ENCODE measurements around the gene RAPGEF1. TPM values are rescaled to one million over a fixed set of nuclear protein-coding genes. Genes with fewer than 3 reads are reported as not detected.
"Not testable (repeated sequence)": the region's sequence is repeated elsewhere in the genome, so short reads cannot be mapped to it uniquely, and the experiment has no call there.

Gene RAPGEF1
- total RNA-seq, 4 donors from 2014 or later: 13.1 to 73.7 (median 26.2) TPM

- H3K4me1 ChIP-seq: no peaks in the 10 kb centered on the region
- no peak for DNase-seq
- no peaks in the 10 kb centered on the region for H3K27me3 ChIP-seq
- intact Hi-C loops (cut with DNase I; ENCODE audit: low total_unique reads): no loop called here
- no peaks in the 10 kb centered on the region for H3K36me3 ChIP-seq
- H3K9me3 ChIP-seq: no peaks in the 10 kb centered on the region
- peak overlapping the region; percentile 75 to 95 for H3K27ac ChIP-seq
- TF ChIP-seq, protein P1, sequence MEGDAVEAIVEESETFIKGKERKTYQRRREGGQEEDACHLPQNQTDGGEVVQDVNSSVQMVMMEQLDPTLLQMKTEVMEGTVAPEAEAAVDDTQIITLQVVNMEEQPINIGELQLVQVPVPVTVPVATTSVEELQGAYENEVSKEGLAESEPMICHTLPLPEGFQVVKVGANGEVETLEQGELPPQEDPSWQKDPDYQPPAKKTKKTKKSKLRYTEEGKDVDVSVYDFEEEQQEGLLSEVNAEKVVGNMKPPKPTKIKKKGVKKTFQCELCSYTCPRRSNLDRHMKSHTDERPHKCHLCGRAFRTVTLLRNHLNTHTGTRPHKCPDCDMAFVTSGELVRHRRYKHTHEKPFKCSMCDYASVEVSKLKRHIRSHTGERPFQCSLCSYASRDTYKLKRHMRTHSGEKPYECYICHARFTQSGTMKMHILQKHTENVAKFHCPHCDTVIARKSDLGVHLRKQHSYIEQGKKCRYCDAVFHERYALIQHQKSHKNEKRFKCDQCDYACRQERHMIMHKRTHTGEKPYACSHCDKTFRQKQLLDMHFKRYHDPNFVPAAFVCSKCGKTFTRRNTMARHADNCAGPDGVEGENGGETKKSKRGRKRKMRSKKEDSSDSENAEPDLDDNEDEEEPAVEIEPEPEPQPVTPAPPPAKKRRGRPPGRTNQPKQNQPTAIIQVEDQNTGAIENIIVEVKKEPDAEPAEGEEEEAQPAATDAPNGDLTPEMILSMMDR (IDR thresholded peaks at IDR 0.05): no peak
- TF ChIP-seq POLR2A (IDR thresholded peaks at IDR 0.05): no peak
- no peak overlapping the region for H3K4me3 ChIP-seq
Measured at GRCh38 chr9:131713016-131713415, 26.9 kb downstream of the RAPGEF1 start.

- Histone ChIP-seq H3K36me3 (no peaks in the 10 kb centered on the region), H3K27me3 (no peaks in the 10 kb centered on the region), H3K27ac (peak overlapping the region in 1 of 2 donors; percentile 95), H3K4me3 (no peak overlapping the region), H3K4me1 (no peaks in the 10 kb centered on the region), H3K9me3 (no peaks in the 10 kb centered on the region)
- DNase-seq: no peak
- TF ChIP-seq POLR2A (IDR thresholded peaks at IDR 0.05): no peak
- TF ChIP-seq, protein P1 (IDR thresholded peaks at IDR 0.05): no peak
- intact Hi-C loops (cut with DNase I; ENCODE audit: low total_unique reads): no loop called here
Measured at GRCh38 chr9:131712151-131712716, 27.6 kb downstream of the RAPGEF1 start.

DNA sequence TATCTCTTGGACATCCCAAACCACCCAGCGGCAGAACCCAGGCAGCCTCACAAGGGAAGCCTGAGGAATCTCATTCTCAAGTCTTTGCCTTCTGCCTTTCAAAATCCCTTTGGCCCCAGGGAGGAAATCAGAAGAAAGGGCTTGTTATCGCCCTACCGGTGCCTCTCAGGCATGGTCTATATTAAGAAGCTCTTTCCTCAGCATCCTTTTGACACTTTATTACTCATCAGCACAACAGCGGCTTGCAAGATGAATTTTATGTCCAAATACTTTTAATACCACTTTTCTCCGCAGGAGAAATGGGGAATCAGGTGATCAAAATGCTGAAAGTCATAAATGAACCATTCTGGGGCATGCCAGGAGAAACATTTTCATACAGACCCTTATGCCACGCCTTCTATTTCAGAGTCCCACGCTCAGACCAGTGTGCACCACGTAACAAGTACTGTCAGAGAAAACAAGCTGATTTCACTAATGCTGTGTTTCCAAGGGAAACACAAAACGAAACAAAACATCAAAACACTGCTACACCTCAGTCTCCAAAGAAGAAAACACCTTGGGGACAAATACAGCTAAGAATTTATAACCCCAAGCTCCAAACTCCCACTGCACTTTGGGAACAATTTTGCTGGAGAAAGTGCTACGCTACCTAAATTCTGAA, 30.0 kb downstream of the RAPGEF1 start:
- Histone ChIP-seq H3K36me3 (no peaks in the 10 kb centered on the region), H3K9me3 (no peaks in the 10 kb centered on the region), H3K27me3 (no peaks in the 10 kb centered on the region), H3K27ac (peak overlapping the region; percentile 70 to 77), H3K4me3 (no peak overlapping the region), H3K4me1 (no peaks in the 10 kb centered on the region)
- TF ChIP-seq POLR2A (IDR thresholded peaks at IDR 0.05): no peak
- TF ChIP-seq, protein P1 (IDR thresholded peaks at IDR 0.05): peak in 1 of 4 experiments; percentile 3
- intact Hi-C loops (cut with DNase I; ENCODE audit: low total_unique reads): no loop called here
- DNase-seq: no peak

- H3K4me1 ChIP-seq; intact Hi-C loops (cut with DNase I; ENCODE audit: low total_unique reads): not testable (repeated sequence)
- peak overlapping the region; percentile 70 to 77 for H3K27ac ChIP-seq
Measured at GRCh38 chr9:131709010-131709770, 30.7 kb downstream of the RAPGEF1 start.

GRCh38 chr9:131708226-131709002, 31.5 kb downstream of the RAPGEF1 start:
- Histone ChIP-seq H3K27ac (peak overlapping the region; percentile 70 to 77), H3K4me1 (no peaks in the 10 kb centered on the region), H3K9me3 (no peaks in the 10 kb centered on the region), H3K4me3 (no peak overlapping the region), H3K36me3 (no peaks in the 10 kb centered on the region), H3K27me3 (no peaks in the 10 kb centered on the region)
- no peak for TF ChIP-seq POLR2A (IDR thresholded peaks at IDR 0.05)
- TF ChIP-seq, protein P1 (IDR thresholded peaks at IDR 0.05): no peak
- intact Hi-C loops (cut with DNase I; ENCODE audit: low total_unique reads): no loop called here
- no peak for DNase-seq

More at GRCh38 chr9:131709010-131709770, 30.7 kb downstream of the RAPGEF1 start:
- DNase-seq, H3K9me3 ChIP-seq, H3K27me3 ChIP-seq, H3K36me3 ChIP-seq, H3K4me3 ChIP-seq: not testable (repeated sequence)

Measured in uterus (tissue), 4 donors.